CD1c-positive myeloid dendritic cell (primary cell): ENCODE data around the gene STAB2.

Source experiments
- DNase-seq: peaks from one replicate; pipeline ENCODE4 v3.0.0-alpha.2; 2016; ENCODE audit errors: extremely low spot score

The STAB2 gene

GRCh38 chr12:103696101-103696500, 109.0 kb downstream of the STAB2 start:
- peak; percentile 57 for DNase-seq

- DNase-seq = peak; percentile 78
Measured at GRCh38 chr12:103697971-103698751, 111.1 kb downstream of the STAB2 start.

GRCh38 chr12:103698752-103699560, 111.9 kb downstream of the STAB2 start:
- peak; percentile 90 for DNase-seq

GRCh38 chr12:103705098-103705497, 118.0 kb downstream of the STAB2 start:
- no peak for DNase-seq

- DNase-seq = no peak
Measured at GRCh38 chr12:103705927-103706326, 118.9 kb downstream of the STAB2 start.

- no peak for DNase-seq
Measured at GRCh38 chr12:103707446-103707845, 120.4 kb downstream of the STAB2 start.

- DNase-seq = no peak
Measured at GRCh38 chr12:103710544-103710943, 123.5 kb downstream of the STAB2 start.

GRCh38 chr12:103712216-103712615, 125.1 kb downstream of the STAB2 start:
- no peak for DNase-seq

- no peak for DNase-seq
Measured at GRCh38 chr12:103715494-103715893, 128.4 kb downstream of the STAB2 start.

- DNase-seq = no peak
Measured at GRCh38 chr12:103716517-103717196, 129.6 kb downstream of the STAB2 start.

GRCh38 chr12:103725398-103725797, 138.3 kb downstream of the STAB2 start:
- no peak for DNase-seq

- DNase-seq = peak; percentile 9
Measured at GRCh38 chr12:103727638-103728037, 140.6 kb downstream of the STAB2 start.

GRCh38 chr12:103728323-103728722, 141.2 kb downstream of the STAB2 start:
- no peak for DNase-seq

GRCh38 chr12:103729499-103729898, 142.4 kb downstream of the STAB2 start:
- DNase-seq = no peak

GRCh38 chr12:103731539-103731938, 144.5 kb downstream of the STAB2 start:
- no peak for DNase-seq

GRCh38 chr12:103734863-103735262, 147.8 kb downstream of the STAB2 start:
- DNase-seq = no peak

GRCh38 chr12:103735291-103735690, 148.2 kb downstream of the STAB2 start:
- no peak for DNase-seq

- no peak for DNase-seq
Measured at GRCh38 chr12:103736572-103736971, 149.5 kb downstream of the STAB2 start.

- DNase-seq = no peak
Measured at GRCh38 chr12:103737881-103738280, 150.8 kb downstream of the STAB2 start.

- DNase-seq = no peak
Measured at GRCh38 chr12:103742349-103742932, 155.4 kb downstream of the STAB2 start.

- DNase-seq = no peak
Measured at GRCh38 chr12:103743788-103744187, 156.7 kb downstream of the STAB2 start.

- no peak for DNase-seq
Measured at GRCh38 chr12:103745962-103746361, 158.9 kb downstream of the STAB2 start.
